GM13976 (cell line): ENCODE measurements around the gene RPL12.

Experiments used
- DNase-seq: peaks from one replicate; pipeline ENCODE4 v3.0.0; 2012; ENCODE audit warnings: low spot score
- CTCF ChIP-seq: IDR thresholded peaks from 2 replicates; pipeline ENCODE4 v1.5.1; 2012; ENCODE audit warnings: borderline replicate concordance, mild to moderate bottlenecking; ENCODE audit not compliant: insufficient read depth; ENCODE audit errors: extremely low read depth, missing control alignments, control extremely low read depth
- in situ Hi-C: fragments of 300-500 bp; cut with MboI; formaldehyde crosslinking; loops from one replicate; pipeline ENCODE4 v1.12.0; 2022; ENCODE audit warnings: low sequenced_read_pairs, mixed read lengths, inconsistent platforms; ENCODE audit not compliant: unreplicated experiment

RPL12 gene

GRCh38 chr9:127450243-127450760 lies 904 bp downstream of the RPL12 start:
- no peak for DNase-seq
- in situ Hi-C loops = no loop called here
- TF ChIP-seq CTCF = no peak

GRCh38 chr9:127449332-127449966 lies 1.8 kb downstream of the RPL12 start:
- in situ Hi-C loops = no loop called here
- TF ChIP-seq CTCF = no peak
- no peak for DNase-seq

- in situ Hi-C loops = no loop called here
- TF ChIP-seq CTCF = no peak
- no peak for DNase-seq
These were observed 2.9 kb downstream of the RPL12 start for GRCh38 chr9:127448112-127448805.

- no peak for DNase-seq
- in situ Hi-C loops = no loop called here
- TF ChIP-seq CTCF = no peak
These were observed 3.6 kb downstream of the RPL12 start for GRCh38 chr9:127447416-127448111.

GRCh38 chr9:127446713-127447415 lies 4.3 kb downstream of the RPL12 start:
- no peak for TF ChIP-seq CTCF
- in situ Hi-C loops = no loop called here
- DNase-seq = no peak

- TF ChIP-seq CTCF = no peak
- in situ Hi-C loops = no loop called here
- no peak for DNase-seq
These were observed 5.1 kb downstream of the RPL12 start for GRCh38 chr9:127445851-127446712.
